HG02938 (cell line): ENCODE data around the gene TGFA.

Source experiments
- ATAC-seq: cut with Tn5 transposase; IDR thresholded peaks from one replicate; pipeline ENCODE4 v1.9.1; 2021; ENCODE audit warnings: mild to moderate bottlenecking, moderate library complexity; ENCODE audit not compliant: unreplicated experiment

TGFA gene

DNA sequence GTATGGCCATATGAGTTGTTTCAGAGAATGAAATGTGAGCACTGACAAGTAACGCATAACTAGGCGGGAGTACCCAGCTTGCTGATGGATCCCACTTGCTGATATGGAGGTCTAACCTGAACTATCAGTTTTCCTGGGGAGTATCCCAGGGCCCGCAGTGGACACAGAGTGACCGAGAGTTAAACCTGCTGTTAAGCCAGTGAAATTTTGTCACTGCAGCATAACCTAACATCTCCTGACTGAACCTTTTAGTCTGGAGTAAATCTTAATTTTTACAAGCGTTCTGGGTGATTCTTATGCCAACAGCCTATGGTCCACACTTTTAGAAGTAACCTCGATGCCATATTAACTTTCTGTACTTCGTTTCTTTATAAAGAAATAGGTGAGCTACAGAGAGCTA lies 54.4 kb downstream of the TGFA start:
- ATAC-seq = no peak

DNA sequence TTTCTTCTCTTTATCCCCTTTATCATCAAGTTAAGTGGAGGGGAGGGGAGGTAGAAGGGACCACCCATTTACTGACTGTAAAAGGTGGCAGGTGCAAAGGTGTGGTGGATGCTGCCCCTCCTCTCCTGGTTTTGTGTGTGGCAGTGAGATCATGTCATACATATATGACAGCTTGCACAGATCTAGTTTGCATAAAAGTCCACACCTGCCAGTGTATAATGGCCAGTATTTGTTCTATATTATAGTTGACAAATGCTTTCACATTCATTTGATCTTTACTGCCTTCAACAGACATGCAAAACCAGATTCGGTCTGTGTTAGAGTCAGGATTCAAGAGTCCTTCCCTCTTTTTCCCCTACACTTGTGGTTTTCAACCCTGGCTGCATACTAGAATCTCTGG lies 55.1 kb downstream of the TGFA start:
- ATAC-seq = no peak

DNA sequence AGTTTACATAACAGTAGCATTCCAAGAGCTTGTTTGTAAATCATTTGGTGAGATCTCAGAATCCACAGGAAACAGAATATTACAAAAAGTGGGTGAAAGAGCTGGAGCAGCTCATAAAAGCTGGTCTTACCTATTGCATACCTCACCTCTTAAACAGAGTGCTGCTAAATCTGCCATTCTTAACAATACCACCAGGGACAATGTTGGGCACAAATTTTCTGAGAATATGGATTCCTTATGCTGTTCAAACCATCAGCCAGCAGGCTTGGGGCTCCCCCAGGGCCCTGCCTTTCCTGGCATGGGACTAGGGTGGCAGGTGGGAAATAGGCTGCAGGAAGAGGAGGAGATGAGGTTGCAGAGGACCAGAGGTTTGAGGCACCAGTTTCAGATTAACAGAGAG lies 55.6 kb downstream of the TGFA start:
- no peak for ATAC-seq

DNA sequence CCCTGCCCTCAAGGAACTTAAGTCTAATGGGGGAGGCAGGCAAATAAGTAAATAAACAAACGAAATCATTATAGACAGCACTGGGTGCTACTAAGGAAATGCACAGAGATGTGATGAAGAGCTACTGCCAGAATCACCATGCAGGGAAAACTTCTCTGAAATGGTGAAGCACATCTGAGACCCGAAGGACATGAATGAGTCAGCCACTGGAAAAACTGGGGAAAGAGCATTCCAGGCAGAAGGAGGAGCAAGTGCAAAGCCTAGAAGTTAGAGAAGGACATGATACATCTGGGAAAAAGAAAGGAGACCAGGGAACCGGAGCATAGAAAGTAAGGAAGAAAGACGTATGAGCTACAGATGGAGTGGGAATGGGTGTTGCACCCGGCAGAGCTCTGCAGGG lies 56.8 kb downstream of the TGFA start:
- no peak for ATAC-seq

DNA sequence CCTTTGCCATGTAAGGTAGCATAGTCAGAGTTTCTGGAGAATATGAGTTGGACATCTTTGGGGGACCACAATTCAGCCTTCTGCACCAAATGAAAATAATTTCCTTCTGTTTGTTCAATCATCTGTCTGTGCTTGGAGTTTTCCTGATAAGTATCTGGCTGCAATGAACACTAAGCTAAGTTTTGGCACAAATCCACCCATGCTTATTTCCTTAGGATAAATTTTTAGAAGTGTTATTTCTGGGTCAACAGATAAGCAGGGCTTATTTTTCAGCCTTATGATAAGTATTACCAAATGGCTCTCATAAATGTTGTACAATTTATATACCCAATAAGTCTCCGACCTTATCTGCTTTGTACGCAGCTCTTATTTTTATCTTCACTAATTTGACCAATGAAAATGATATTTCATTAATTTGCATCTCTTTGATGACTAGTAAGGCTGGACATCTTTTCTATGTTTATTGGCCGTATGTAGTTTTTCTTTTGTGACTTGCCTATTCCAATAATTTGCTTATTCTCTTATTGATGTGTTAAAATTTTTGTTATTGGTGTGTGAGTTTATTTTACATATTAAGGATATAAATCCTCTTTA lies 59.2 kb downstream of the TGFA start:
- ATAC-seq = no peak

DNA sequence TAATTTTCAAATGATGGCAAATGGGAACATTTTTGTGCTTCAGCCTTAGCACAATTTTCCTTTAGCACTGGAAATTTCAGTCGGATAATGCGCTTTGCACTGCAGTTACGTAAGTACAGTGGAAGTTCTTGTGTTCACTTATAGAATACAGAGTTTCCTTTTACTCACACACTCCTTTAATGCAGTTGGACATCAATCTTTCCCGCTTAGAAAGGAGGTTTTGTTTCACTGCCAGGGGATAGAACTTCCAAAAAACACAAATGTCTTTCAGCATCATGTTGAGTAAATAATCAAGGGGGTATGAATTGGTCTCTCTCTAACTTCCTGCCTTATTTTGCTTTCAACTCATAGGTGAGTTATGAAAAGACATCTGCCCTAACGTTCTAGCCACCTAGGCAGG lies 63.2 kb downstream of the TGFA start:
- ATAC-seq = no peak

DNA sequence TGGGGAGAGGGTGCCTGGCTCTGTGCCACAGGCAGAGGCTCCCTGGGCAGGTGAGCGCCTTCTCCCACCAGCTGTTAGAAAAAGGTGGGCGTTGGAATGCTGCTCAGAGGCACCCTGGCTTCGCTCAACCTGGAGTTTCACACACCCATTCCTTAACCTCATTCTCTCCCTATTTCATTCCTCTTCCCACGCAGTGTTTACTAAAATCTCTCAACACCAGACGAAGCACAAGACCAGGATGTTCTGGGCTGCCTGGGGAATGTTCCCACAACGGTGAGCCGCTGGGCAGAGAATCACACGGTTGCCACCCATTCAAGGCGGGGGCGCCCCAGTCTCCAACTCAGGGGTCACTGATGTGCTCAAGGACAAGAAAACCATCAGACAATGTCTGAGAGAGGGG lies 64.5 kb downstream of the TGFA start:
- no peak for ATAC-seq

DNA sequence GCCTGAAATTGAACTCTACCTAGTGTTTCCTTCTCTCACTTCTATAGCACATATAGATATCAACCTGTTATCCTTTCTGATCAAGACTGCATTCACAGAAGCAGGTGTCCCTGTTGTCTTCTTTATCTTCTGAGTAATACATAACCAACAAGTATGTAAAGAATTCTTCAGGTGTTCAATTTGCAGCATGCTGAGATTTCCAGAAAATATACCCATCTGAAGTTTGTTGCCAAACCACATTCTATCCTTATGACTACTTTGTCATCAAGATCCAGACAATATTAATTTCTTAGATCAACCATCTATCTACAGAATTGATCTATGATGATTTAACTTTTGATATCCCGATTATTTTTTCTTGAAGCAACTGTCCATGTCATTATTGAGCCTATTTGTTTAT lies 69.5 kb downstream of the TGFA start:
- ATAC-seq = no peak

DNA sequence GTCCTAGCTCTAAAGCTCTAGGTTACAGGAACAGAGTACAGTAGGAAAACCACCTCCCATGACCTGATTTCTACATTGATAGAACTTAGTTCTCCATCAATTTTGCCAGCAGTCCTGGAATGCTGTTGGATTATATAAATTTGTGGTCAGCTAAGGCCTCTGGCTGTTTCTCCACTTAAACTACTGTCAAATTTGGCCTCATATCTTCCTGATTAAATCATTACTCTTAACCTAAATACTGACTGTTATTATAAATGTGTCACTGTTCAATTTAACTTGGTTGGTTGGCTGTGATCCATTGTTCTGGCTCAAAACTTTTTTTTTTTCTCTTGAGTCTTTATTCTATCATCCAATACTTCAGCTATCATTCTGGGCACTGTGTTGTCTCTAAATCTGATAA lies 71.2 kb downstream of the TGFA start:
- no peak for ATAC-seq

DNA sequence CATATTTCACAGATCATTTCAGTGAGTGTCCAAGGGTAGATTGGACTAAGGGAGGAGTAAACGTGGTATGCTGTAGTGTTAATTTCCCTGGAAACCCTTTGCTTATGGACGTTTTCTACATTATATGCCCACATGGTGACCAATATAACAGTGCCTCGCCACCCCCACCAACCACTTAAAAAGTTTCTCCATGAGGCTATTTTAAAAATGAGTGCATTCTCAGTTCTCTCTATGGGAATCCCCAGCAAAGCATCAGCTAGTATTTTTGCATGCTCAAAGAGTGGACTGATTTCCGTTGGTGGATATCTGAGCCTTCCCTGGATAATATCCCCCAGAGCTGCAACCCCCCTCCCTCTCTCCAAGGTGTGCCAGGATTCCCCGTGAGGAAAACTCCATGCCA lies 73.2 kb downstream of the TGFA start:
- no peak for ATAC-seq

DNA sequence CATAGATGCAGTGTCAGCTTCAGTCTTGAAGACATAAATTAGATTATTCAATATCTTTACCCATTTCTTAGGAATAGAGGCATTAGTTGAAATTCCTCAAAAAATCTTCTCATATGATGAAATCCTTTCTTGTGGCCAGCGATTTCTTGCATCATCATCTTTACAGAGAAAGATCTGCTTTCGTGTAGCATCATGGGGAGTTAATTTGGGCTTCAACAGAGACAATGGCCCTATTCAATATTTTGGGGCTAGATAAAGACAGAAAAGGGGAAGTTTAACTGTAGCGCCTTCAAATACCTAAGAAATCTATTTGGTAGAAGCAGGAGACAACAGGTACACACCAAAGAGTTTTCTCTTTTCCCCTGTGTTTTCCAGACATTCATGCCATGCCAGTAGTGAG lies 73.8 kb downstream of the TGFA start:
- ATAC-seq = no peak

DNA sequence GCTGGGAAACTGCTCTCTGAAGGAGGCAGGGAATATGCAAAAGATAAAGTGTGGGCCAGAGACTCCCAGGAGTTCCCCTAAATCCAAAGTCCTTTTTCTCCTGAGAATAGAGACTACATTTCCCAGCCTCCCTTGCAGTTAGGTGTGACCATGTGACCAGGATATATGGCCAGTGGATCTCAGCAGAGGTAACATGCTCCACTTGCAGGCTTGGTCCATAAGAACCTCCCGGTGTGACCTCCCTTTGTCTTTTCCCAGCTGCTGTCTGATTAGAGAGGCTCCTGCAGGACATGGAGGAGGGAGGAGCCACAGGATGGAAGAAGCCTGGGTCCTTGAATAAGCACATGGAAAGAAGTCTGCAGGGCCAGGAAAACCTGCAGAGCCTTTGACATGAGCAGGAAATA lies 76.2 kb downstream of the TGFA start:
- no peak for ATAC-seq

DNA sequence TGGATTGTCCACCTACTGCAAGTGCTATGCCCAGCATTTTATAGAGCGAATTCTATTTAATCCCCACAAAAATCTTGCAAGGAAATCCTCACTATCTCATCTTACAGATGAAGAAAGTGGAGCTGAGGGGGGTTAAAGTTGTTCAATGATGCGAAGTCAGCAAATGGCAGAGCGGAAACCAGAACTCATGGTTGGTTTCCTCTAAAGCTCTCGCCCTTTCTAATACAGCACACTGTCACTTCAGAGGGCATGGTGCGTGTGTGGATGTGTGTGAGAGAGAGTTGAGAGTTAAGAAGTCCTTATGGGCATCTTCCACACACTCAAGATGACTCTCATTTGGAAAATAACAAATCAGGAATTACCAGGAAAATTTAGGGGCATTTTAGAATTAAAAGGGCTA lies 78.4 kb downstream of the TGFA start:
- ATAC-seq = no peak

DNA sequence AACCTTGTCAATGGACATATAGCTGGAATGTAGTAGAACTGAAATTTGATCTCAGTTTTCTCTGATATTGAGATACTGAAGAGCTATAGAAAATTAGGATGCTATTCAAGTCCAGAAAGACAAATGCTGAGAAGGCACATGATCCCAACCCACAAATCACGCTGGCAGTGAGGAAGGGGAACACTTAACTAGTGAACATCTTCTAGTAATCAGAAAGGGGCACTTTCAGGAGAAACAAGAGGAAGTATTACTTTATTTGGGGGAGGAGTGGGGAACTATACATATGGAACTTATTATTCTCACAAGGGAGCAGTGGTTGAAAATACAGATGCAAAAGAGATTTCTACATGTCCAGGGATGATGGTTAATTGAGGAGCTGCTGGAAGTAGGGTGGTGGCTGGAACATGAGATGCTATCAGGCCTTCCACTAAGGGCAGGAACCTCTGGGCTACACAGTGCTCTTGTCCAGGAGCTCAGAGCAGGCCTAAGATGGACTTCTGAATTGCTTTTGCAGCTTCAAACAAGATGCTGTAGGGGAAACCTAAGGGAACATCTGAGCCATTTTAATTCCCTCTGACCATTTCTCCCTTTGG lies 79.3 kb downstream of the TGFA start:
- ATAC-seq = no peak

DNA sequence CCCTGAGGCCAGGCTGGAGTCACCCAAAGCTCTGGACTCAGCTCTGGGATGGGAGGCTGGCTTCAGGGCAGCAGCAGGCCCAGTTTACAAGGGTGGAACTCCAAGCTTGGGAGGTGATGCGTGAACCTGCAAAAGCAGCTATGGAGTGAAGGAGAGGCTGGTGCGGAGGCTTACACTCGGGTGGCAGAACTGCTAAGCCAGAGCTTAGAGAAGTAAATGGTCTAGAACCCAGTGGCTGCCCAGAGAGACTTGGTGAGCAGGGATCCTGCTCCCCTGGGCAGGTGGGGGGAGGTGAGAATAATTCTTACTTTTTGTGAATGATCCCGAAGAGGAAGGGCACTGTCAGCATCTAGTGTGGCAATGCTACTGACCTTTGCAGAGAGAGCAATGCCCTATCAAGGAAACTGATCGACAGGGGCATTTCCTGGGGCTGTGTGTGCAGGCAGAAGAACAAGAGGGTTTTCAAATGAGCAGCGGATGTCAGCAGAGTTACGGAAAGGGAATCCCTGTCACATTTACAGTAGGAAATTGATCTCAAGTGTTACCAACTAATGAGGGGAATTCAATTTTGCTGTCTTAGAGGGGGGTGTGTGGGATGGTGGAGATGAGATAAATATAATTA lies 80.4 kb downstream of the TGFA start:
- no peak for ATAC-seq

DNA sequence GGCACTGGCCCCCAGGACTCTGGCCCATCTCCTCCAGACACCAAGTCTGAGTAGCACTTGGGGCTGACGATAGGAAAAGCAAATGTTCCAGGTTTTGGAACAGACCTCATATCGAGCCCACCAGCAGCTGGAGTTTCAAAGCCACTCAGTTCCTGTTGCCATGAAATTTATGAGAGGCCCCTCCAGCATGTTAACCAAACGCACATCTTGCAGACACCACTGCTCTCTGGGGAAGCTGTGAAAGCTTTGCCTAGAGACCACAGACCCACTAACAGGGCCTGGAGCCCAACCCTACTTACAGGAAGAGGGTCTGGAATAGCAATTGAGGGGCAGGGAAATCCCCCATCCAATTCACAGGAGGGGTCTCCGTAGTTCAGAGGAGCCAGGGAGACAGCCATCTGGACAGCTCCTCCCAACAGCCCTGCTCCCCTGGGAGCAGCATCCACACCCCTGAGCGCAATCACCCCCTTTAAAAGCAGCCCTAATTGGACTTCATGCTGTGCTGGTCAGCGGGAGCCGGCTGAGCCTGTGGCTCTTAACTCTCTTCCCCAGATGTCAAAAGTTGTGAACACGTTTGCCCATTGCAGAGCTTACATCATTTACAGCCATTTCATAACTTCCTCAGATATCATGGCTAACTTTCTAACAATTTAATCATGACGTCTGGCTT lies 81.3 kb downstream of the TGFA start:
- no peak for ATAC-seq

DNA sequence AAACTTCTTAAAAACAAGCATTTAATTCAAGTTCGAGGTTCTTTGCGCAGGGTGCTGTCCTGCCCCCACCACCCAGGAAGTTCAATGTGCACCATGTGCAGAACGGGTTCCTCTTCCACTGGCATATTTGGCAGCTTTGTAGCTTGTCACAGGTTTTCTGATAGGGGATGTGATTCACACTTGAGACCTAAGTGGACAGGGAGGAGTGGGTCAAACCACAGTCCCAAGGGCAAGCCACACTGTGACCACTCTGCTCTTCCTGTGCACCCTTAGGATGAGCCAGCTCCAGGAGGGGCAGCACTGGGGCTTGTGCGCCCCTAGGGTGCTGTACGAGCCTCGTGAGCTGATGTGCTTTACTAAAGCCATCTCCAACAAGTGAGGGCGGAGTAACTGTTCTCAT lies 82.5 kb downstream of the TGFA start:
- ATAC-seq = no peak

DNA sequence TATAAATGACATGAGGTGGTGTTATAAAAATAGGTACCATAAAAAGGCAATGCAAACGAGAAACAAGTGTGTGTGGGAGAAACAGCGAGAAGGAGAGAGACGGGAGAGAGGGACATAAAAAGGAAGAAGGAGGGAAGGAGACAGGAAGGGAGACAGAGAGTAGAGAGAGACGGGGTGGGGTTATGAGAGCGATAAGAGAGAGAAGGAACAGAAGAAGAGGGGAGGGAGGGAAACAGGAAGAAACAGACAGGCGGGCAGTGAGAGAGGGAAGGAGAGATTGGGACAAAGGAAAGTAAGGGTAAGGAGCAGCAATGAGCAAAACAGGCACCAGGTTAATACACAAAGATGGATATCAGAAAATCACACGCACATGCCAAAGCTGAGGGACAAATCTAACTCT lies 83.7 kb downstream of the TGFA start:
- ATAC-seq = no peak

DNA sequence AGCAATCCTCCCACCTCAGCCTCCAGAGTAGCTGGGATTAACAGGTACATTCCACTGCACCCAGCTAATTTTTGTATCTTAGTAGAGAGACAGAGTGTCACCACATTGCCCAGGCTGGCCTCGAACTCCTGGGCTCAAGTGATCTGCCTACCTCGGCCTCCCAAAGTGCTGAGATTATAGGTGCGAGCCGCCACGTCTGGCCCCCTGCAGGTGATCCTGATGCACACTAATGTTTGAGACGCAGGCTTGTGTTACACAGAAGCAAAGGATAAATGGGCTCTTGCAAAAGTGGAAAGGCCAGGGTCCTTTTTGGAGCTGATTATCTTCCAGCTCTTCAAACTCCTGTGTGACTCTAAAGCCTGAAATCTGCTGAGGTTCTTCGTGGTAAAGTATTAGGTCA lies 84.2 kb downstream of the TGFA start:
- ATAC-seq = no peak

DNA sequence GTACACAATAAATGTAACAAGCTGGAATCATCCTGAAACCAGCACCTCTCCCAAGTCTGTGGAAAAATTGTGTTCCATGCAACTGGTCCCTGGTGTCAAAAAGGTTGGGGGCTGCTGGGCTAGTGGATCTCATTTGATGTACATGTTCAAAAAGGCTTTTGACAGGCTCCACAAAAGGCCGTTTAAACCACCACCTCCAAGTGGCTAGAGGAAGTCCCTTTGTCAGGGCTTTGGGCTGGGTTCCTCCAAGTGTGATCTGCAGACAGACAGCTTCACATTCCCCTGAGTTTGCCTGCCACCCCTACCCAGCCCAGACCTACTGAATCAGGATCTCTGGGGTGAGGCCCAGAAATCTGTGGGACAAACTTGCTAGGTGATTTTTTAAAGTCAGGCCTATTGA lies 84.7 kb downstream of the TGFA start:
- no peak for ATAC-seq

DNA sequence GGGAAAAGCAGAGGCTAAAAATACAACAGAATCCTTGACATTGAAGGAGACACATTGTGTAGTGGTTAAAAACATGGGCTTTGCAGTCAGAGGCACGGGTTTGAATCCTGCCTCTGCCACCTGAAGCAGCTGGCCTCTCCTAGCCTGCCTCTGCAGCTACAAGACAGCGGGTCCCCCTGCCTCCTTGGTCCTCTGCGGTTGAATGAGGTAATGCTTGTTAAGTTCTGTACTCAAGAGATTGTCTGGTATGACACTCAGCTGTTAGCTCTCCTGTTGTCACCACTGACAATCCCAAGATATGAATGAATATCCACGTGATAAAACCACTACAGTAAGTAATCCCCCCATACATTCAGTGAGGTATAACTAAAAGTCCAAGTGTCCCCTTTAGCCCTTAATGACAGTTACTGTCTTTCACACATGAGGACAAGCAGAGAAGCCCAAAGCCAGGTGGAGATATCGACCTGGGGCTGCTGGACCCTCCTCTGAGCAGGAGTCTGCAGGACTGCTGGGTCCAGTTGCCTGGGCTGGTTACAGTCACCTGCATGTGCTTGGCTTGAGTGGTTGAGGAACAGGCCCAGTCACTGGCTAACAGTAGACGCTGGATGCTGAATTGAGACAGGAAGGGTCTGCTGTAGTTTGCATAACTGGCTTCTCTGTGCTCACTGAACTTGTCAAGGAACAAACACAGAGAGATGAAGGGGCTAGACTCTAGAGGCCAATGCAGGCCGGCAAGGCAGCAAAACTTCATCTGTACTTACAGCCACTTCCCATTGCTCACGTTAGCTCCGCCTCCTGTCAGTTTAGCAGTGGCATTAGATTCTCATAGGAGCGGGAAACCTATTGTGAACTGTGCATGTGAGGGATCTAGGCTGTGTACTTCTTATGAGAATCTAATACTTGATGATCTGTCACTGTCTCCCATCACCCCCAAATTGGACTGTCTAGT lies 85.5 kb downstream of the TGFA start:
- no peak for ATAC-seq
